Vagina (tissue), 2 donors: ENCODE measurements around the gene TMCC2. TPM values are rescaled to one million over a fixed set of nuclear protein-coding genes. Genes with fewer than 3 reads are reported as not detected.

Source experiments
- DNase-seq, 2 donors: peaks; one replicate each; pipeline ENCODE4 v3.0.0-alpha.2; 2017; ENCODE audit errors: extremely low spot score in 2 of 2
- H3K27ac ChIP-seq: fragments of 200-600 bp; sonication (generic); one replicate; pipeline ENCODE4 v1.5.1; 2019
- H3K27me3 ChIP-seq: fragments of 200-600 bp; sonication (generic); one replicate; pipeline ENCODE4 v1.5.1; 2019
- H3K36me3 ChIP-seq, 2 donors: fragments of 200-600 bp; sonication (generic); one replicate each; pipeline ENCODE4 v1.5.1; 2017 to 2019
- H3K4me1 ChIP-seq: fragments of 200-600 bp; sonication (generic); one replicate; pipeline ENCODE4 v1.5.1; 2019
- H3K4me3 ChIP-seq, 2 donors: fragments of 200-600 bp; sonication (generic); 1 replicate in 1 of 2; 2 replicates in 1 of 2; pipeline ENCODE4 v1.5.1; 2016 to 2019
- H3K9me3 ChIP-seq: fragments of 200-600 bp; sonication (generic); one replicate; pipeline ENCODE4 v1.5.1; 2019
- CTCF ChIP-seq, 3 experiments: fragments of 450-650 bp in 2 of 3; fragments of 200-600 bp in 1 of 3; sonication (generic) in 1 of 3; IDR thresholded peaks; one replicate each; pipeline ENCODE4 v1.5.1; 2017 to 2019; ENCODE audit warnings: antibody characterized with exemption in 3 of 3, mild to moderate bottlenecking in 2 of 3, moderate library complexity in 2 of 3
- POLR2A ChIP-seq, 2 donors: fragments of 450-650 bp; IDR thresholded peaks; one replicate each; pipeline ENCODE4 v1.6.1; 2017; ENCODE audit warnings: antibody characterized with exemption in 2 of 2, mild to moderate bottlenecking in 2 of 2, moderate library complexity in 2 of 2
- POLR2AphosphoS5 ChIP-seq, 2 donors: sonication (generic); formaldehyde crosslinking; IDR thresholded peaks; one replicate each; pipeline ENCODE4 v1.9.0; 2017; ENCODE audit warnings: antibody characterized with exemption in 2 of 2, mild to moderate bottlenecking in 2 of 2, low read depth in 1 of 2; ENCODE audit not compliant: insufficient read depth in 1 of 2
- intact Hi-C: fragments of 100-400 bp; cut with DNase I; formaldehyde crosslinking; loops from one replicate; pipeline ENCODE4 v1.15.1; 2023
- total RNA-seq: library from RNA; depleted of rRNA; stranded (reverse); fragments of >200 nt; gene quantifications from one replicate; pipeline ENCODE4 v1.2.3, GENCODE V29; 2016

Gene TMCC2
- total RNA-seq, 1 donor from 2014 or later: 4.9 TPM

DNA sequence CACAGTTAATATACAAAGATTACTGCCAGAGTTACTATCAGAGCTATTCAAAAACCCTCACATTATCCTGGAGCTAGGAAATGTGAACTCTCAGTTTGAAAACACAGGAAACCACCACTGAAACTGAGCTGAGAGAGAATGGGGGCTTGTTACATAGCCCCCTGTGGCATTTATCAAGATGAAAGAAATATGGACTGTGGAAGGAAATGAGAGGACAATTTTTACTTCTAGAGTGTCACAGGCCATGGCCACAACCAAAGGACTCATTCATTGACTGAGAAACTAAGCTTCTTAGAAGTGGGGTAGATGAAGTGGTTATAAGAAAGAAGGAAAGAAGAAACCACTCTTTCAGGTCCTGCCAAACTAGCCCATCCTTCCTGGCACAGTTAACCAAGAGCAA is 41.6 kb upstream of the TMCC2 start:
- H3K9me3 ChIP-seq: no peaks in the 10 kb centered on the region
- no peak overlapping the region for H3K4me3 ChIP-seq
- TF ChIP-seq CTCF (IDR thresholded peaks at IDR 0.05): no peak
- TF ChIP-seq POLR2AphosphoS5 (IDR thresholded peaks at IDR 0.05; ENCODE audit: insufficient read depth in 1 of 2, low read depth in 1 of 2): no peak
- no peak for TF ChIP-seq POLR2A (IDR thresholded peaks at IDR 0.05)

GRCh38 chr1:205187420-205187819 is 40.3 kb upstream of the TMCC2 start:
- H3K36me3 ChIP-seq: peaks cover 0 to 4% of the 10 kb centered on the region in 2 donors
- TF ChIP-seq POLR2AphosphoS5 (IDR thresholded peaks at IDR 0.05; ENCODE audit: insufficient read depth in 1 of 2, low read depth in 1 of 2): no peak
- TF ChIP-seq CTCF (IDR thresholded peaks at IDR 0.05): no peak
- TF ChIP-seq POLR2A (IDR thresholded peaks at IDR 0.05): no peak
- H3K4me1 ChIP-seq: peaks cover 58% of the 10 kb centered on the region
- no peaks in the 10 kb centered on the region for H3K27me3 ChIP-seq
- H3K4me3 ChIP-seq: no peak overlapping the region
- no peaks in the 10 kb centered on the region for H3K9me3 ChIP-seq
- no peak for DNase-seq
- intact Hi-C loops: no loop called here
- H3K27ac ChIP-seq: no peak overlapping the region

More for the DNA sequence above, 41.6 kb upstream of the TMCC2 start:
- H3K27me3 ChIP-seq: no peaks in the 10 kb centered on the region
- intact Hi-C loops: no loop called here
- H3K36me3 ChIP-seq: peaks cover 0 to 4% of the 10 kb centered on the region in 2 donors
- H3K4me1 ChIP-seq: peaks cover 45% of the 10 kb centered on the region
- no peak overlapping the region for H3K27ac ChIP-seq
- no peak for DNase-seq

DNA sequence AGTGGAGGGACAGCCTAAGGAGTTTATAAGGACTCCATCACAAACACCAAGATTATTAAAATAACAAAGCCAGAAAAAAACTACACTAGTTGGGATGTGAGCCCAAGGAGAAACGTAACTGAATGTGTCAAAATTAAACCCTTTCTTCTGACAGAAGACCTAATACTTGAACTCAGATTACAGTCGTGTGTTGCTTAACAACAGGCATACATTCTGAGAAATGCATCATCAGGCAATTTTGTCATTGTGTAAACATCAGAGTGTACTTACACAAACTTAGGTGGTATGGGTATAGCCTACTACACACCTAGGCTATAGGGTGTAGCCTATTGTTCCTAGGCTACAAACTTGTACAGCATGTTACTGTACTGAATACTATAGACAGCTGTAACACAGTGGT is 39.6 kb upstream of the TMCC2 start:
- no peak overlapping the region for H3K4me3 ChIP-seq
- DNase-seq: no peak
- intact Hi-C loops: no loop called here
- no peaks in the 10 kb centered on the region for H3K36me3 ChIP-seq
- no peaks in the 10 kb centered on the region for H3K9me3 ChIP-seq
- TF ChIP-seq POLR2A (IDR thresholded peaks at IDR 0.05) (no peak), POLR2AphosphoS5 (IDR thresholded peaks at IDR 0.05; ENCODE audit: insufficient read depth in 1 of 2, low read depth in 1 of 2) (no peak), CTCF (IDR thresholded peaks at IDR 0.05) (no peak)
- H3K27ac ChIP-seq: no peak overlapping the region
- H3K27me3 ChIP-seq: no peaks in the 10 kb centered on the region
- H3K4me1 ChIP-seq: peaks cover 59% of the 10 kb centered on the region

- H3K4me3 ChIP-seq: no peak overlapping the region
- H3K27me3 ChIP-seq: no peaks in the 10 kb centered on the region
- H3K4me1 ChIP-seq: peaks cover 58% of the 10 kb centered on the region
- H3K9me3 ChIP-seq: no peaks in the 10 kb centered on the region
- intact Hi-C loops: no loop called here
- H3K27ac ChIP-seq: no peak overlapping the region
- no peak for DNase-seq
- H3K36me3 ChIP-seq: no peaks in the 10 kb centered on the region
- TF ChIP-seq POLR2A (IDR thresholded peaks at IDR 0.05) (no peak), CTCF (IDR thresholded peaks at IDR 0.05) (no peak), POLR2AphosphoS5 (IDR thresholded peaks at IDR 0.05; ENCODE audit: insufficient read depth in 1 of 2, low read depth in 1 of 2) (no peak)
Measured at GRCh38 chr1:205188596-205188995, 39.1 kb upstream of the TMCC2 start.

DNA sequence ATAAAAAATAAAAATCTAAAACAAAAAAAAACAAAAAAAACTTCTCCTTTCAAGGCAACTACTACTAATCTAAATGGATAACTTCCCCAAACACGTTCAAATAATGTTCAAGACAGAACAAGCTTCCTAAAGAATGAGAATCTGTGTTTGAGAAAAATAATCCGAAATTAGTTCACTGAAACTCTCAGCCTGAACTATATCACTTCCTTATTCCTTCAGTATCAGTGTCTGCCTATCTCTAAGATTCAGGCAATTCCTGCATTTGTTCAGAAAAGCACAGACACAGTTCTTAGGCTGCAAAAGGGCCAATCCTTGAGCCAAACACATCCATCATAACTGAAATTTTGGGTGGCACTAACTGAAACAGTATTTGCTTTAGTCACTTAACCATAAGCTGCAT is 38.6 kb upstream of the TMCC2 start:
- Histone ChIP-seq H3K27ac (no peak overlapping the region), H3K36me3 (no peaks in the 10 kb centered on the region), H3K27me3 (no peaks in the 10 kb centered on the region), H3K9me3 (no peaks in the 10 kb centered on the region), H3K4me3 (no peak overlapping the region), H3K4me1 (peaks cover 53% of the 10 kb centered on the region)
- intact Hi-C loops: no loop called here
- DNase-seq: no peak
- TF ChIP-seq POLR2AphosphoS5 (IDR thresholded peaks at IDR 0.05; ENCODE audit: insufficient read depth in 1 of 2, low read depth in 1 of 2) (no peak), POLR2A (IDR thresholded peaks at IDR 0.05) (no peak), CTCF (IDR thresholded peaks at IDR 0.05) (no peak)
